Hematopoietic multipotent progenitor cell treated with erythropoietin and hydrocortisone succinate and interleukin-3 and kit ligand, for 17 days (in vitro differentiated cells): Measurements from ENCODE around the gene ALDOA.

Experiments
- DNase-seq: peaks from one replicate; pipeline ENCODE4 v3.0.0-alpha.2; 2015; ENCODE audit warnings: low spot score

The ALDOA gene

GRCh38 chr16:30069611-30070462 lies 4.3 kb downstream of the ALDOA start:
- DNase-seq, result no peak

- DNase-seq, result no peak
Observed at GRCh38 chr16:30070490-30070889, 4.9 kb downstream of the ALDOA start.

- DNase-seq, result peak; percentile 86
Observed at GRCh38 chr16:30075503-30076275, 10.1 kb downstream of the ALDOA start, which contains the start of gene PPP4C. Gene PPP4C (plus strand): TSS chr16:30075994. CDS start chr16:30076378, 384 bp downstream.

GRCh38 chr16:30076276-30076791 lies 10.8 kb downstream of the ALDOA start:
- DNase-seq, result peak; percentile 40

- DNase-seq, result no peak
Observed at GRCh38 chr16:30077656-30078055, 12.1 kb downstream of the ALDOA start.

- DNase-seq, result no peak
Observed at GRCh38 chr16:30078744-30079143, 13.2 kb downstream of the ALDOA start.

GRCh38 chr16:30079480-30079879 lies 13.9 kb downstream of the ALDOA start:
- no peak for DNase-seq

GRCh38 chr16:30082545-30083090 lies 17.1 kb downstream of the ALDOA start:
- DNase-seq, result no peak

- no peak for DNase-seq
Observed at GRCh38 chr16:30083216-30084055, 17.9 kb downstream of the ALDOA start.

- DNase-seq, result no peak
Observed at GRCh38 chr16:30084096-30084815, 18.7 kb downstream of the ALDOA start.

- no peak for DNase-seq
Observed at GRCh38 chr16:30084816-30085159, 19.2 kb downstream of the ALDOA start.

GRCh38 chr16:30085247-30085646 lies 19.7 kb downstream of the ALDOA start:
- DNase-seq, result no peak

GRCh38 chr16:30085820-30086219 lies 20.3 kb downstream of the ALDOA start:
- DNase-seq, result no peak

- DNase-seq, result no peak
Observed at GRCh38 chr16:30086291-30087140, 21.0 kb downstream of the ALDOA start.

- DNase-seq, result no peak
Observed at GRCh38 chr16:30087181-30087898, 21.8 kb downstream of the ALDOA start.

- DNase-seq, result no peak
Observed at GRCh38 chr16:30088237-30088831, 22.8 kb downstream of the ALDOA start.

GRCh38 chr16:30088832-30089624 lies 23.5 kb downstream of the ALDOA start:
- DNase-seq, result no peak
